Activated CD8-positive, alpha-beta memory T cell treated with anti-CD3 and anti-CD28 coated beads for 4 hours (primary cell): ENCODE data around the gene IL4I1.

Experiments used
- DNase-seq, 2 donors: peaks; one replicate each; pipeline ENCODE4 v3.0.0-alpha.2; 2020; ENCODE audit warnings: low read depth in 2 of 2

IL4I1 gene

DNA sequence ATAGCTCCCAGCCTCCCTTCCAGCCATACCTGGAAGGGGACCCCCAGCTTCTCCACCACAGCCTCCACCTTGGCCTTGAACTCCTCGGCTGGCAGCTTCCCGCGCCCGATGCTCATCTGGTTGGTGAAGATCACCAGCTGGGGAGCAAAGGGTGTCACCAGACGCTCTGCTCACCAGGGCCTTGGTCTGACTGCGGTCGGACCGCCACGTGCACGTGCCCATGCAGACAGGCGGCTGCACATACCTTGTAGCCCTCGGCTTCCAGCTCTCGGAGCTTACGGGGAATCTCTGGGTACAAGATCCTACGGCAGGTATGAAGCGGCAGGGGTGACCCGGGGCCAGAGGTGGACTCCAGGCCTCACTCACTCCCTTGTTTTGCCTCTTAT, 32.8 kb downstream of the IL4I1 start:
- DNase-seq, result no peak

DNA sequence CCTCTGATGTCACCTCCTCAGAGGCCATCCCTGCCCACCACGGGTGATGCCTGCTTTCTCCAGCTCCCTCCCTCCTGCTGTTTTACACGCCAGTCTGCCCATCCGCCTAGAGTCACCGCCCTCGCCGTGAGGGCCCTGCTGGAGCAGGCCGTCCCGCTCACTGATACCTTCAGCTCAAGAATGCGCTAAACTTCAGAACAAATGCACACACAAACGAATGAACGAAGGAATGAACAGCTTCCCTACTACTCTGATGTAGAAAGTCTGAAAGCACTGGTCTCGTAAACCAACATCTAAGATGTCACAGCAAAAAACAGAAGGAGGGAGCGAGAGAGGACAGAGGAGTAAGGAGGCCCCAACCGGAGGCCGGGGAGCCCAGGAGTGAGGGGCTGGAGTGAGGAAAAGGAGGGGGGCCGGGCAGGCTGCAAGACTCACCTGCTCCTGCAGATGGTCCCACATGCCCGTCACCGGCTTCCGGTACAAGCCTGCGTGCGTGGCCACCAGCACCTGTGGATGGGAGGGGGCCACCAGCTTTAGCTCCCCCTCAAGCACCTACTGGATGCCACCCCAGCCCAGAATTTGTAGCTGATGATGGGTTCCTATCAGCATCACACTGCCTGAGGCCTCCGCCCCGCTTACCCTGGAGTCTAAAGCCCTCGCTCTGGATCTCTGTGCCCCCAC, 33.3 kb downstream of the IL4I1 start:
- DNase-seq, result no peak

- no peak for DNase-seq
These were observed 34.1 kb downstream of the IL4I1 start for GRCh38 chr19:49862391-49863253.

- no peak for DNase-seq
These were observed 34.9 kb downstream of the IL4I1 start for GRCh38 chr19:49861541-49862378.

GRCh38 chr19:49861107-49861506, 35.6 kb downstream of the IL4I1 start:
- no peak for DNase-seq

- DNase-seq, result no peak
These were observed 36.2 kb downstream of the IL4I1 start for GRCh38 chr19:49860336-49861102.

DNA sequence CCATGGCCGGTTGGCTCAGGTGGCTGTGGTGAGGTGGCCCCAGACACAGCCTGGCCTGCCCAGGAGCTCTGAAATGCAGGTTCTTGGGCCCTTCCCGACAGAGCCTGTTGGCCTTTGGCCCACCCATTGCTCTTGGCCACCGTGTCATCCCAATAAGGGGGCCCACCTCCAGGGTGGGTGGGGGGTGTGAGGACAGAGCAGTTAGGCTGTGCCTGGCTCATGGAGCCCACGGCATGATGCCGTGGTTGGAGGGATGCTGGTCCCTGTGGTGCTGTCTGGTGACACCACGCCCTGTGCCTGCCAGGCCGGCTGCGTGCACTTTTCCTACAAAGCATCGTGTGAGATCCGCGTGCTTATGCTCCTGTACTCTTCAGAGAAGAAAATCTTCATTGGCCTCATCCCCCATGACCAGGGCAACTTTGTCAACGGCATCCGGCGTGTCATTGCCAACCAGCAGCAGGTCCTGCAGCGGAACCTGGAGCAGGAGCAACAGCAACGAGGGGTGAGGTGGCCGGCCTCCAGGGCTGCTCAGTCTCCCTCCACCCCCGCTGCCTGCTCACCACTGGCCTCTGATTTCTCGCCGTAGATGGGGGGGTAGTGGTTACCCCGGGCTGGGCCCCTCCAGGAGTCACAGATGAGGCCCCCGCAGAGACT, 36.9 kb downstream of the IL4I1 start:
- no peak for DNase-seq

DNA sequence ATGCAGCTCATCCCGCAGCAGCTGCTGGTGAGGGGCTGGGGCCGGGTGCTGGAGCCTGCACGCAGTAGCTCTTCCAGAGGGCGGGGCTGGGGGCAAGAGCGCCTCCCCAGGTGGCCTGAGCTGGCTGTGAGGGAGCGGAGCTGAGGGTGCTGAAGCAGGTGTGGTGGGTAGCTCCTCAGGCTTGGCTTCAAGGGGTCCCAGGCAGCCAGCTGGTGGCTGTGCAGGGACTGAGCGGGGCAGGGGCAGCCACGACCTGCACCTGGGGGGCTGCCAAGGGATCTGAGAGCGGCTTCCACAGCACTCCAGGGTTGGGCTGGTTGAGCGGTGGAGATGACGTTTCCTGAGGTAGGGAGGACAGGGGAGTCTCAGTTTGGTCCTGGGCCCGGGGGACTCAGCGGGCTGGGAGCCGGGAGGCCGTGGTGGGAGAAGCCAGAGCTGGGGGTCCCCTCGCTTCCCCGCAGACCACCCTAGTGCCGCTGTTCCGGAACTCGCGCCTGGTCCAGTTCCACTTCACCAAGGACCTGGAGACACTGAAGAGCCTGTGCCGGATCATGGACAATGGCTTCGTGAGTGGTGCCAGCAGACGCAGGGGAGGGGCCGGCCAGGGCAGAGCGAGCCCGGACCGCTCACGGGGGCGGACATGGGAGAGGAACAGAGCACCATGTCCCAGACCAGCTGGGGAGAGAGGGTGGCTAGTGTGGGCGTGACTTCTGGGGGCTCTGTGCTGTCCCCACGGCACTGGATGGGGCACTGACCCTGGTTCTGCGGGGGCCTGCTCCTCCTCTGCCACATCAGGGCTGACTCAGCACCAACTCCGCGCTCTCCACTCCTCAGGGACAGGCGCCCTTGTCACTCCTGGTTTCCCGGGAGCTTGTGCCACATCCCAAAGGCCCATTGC, 38.4 kb downstream of the IL4I1 start:
- DNase-seq, result no peak

GRCh38 chr19:49857838-49858087, 38.9 kb downstream of the IL4I1 start:
- no peak for DNase-seq

DNA sequence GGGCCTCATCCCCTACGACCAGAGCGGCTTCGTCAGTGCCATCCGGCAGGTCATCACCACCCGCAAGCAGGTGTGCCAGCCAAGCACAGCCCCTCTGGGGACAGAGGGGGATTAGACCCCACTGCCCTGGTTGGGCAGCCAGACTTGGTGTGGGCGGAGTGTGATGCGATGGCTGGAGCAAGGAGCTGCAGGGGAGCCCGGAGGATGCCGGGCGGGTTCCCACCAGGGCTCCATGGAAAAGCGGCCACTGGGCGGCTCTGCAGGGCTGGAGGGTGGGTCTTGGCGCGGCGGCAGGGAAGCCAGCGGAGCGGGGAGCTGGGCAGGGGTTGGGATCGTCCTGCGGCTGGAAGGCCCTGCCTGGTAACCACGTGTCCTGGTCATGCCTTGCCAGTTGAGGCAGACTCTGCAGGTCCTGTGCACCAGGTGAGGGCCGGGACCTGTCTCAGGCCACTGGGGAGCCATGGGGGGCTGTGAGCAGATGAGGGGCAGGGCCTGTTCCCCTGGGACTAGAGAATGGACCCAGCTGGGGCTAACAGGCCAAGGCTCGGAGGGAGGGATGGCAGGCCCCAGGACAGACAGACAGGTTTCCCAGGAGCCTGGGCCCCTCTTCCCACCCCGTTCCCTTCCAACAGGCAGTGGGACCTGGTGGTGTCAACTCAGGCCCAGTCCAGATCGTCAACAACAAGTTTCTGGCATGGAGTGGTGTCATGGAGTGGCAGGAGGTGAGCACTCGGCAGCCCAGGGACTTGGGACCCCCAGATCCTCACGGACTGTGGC, 39.4 kb downstream of the IL4I1 start:
- no peak for DNase-seq

DNA sequence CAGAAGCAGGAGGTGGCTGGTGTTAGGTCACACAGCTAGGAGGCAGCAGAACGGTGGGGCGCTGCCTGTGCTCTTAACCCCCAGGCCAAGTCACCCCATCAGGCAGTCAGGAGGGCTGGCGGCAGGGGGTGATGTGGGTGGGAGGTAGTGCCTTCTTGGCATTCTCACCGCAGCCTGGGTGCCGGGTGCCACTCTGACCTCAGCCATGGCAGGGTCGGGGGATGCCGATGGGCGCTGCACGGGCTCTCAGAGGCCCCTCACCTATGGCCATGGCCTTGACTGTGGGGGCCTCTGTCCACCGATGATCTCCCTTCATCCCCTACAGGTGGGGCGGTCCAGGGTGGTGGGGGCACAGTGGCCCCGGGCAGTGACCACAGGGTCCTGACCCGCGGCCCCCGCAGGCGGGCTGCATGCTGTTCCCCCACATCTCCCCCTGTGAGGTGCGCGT, 40.1 kb downstream of the IL4I1 start:
- no peak for DNase-seq

GRCh38 chr19:49855676-49856573, 40.8 kb downstream of the IL4I1 start:
- DNase-seq, result no peak

DNA sequence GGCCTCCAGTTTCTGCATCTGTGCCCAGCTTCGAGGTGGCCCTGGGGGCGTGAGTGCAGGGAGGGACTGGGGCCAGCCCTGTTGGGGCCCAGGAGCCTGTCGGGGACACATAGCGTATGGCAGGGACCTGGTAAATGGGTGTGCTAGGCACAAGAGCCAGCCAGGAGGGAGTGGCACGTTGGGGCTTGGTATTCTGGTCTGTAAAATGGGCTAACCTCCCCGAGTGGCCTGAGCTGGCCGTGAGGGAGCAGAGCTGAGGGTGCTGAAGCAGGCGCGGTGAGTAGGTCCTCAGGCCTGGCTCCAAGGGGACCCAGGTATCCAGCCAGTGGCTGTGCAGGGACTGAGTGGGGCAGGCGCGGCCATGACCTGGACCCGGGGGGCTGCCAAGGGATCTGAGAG, 41.4 kb downstream of the IL4I1 start:
- DNase-seq, result no peak

- no peak for DNase-seq
These were observed 42.1 kb downstream of the IL4I1 start for GRCh38 chr19:49854378-49855263.

GRCh38 chr19:49853852-49854377, 42.8 kb downstream of the IL4I1 start:
- DNase-seq, result no peak

DNA sequence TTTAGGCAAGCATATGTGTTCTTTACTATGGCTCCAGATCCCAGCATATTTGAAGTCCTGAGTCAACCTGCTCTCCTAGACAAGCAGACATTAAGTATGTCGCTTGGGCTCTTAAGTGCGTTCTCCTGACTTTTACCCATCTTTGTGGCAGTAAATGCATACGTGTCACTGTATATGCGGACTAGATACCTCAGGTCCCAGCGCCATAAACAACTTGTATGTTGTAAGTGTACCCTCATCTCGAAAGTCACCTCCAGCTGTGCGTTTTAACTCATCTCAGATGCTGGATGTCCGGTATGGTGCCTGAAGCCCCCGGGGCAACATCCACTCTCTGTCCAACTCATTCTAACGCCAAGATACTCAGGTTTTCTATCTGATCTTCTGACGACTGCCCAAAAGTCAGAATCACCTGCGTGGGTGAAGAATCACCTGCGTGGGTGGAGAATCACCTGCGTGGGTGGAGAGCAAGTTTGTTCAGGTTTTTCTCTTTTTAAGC, 44.0 kb downstream of the IL4I1 start:
- DNase-seq, result no peak
